Ishikawa (cell line): Measurements from ENCODE around the gene TET2.

ENCODE experiments used
- CEBPB ChIP-seq: IDR thresholded peaks from 2 replicates; pipeline ENCODE4 v1.6.1; 2012
- RAD21 ChIP-seq: IDR thresholded peaks from 2 replicates; pipeline ENCODE4 v1.6.1; 2012; ENCODE audit warnings: low read depth
- TF ChIP-seq, protein P1 (sequence below): IDR thresholded peaks from 2 replicates; pipeline ENCODE4 v1.6.1; 2012; ENCODE audit warnings: low read depth, mild to moderate bottlenecking
- TF ChIP-seq, protein P2 (sequence below): IDR thresholded peaks from 2 replicates; pipeline ENCODE4 v1.6.1; 2012

- TF ChIP-seq, protein P1, sequence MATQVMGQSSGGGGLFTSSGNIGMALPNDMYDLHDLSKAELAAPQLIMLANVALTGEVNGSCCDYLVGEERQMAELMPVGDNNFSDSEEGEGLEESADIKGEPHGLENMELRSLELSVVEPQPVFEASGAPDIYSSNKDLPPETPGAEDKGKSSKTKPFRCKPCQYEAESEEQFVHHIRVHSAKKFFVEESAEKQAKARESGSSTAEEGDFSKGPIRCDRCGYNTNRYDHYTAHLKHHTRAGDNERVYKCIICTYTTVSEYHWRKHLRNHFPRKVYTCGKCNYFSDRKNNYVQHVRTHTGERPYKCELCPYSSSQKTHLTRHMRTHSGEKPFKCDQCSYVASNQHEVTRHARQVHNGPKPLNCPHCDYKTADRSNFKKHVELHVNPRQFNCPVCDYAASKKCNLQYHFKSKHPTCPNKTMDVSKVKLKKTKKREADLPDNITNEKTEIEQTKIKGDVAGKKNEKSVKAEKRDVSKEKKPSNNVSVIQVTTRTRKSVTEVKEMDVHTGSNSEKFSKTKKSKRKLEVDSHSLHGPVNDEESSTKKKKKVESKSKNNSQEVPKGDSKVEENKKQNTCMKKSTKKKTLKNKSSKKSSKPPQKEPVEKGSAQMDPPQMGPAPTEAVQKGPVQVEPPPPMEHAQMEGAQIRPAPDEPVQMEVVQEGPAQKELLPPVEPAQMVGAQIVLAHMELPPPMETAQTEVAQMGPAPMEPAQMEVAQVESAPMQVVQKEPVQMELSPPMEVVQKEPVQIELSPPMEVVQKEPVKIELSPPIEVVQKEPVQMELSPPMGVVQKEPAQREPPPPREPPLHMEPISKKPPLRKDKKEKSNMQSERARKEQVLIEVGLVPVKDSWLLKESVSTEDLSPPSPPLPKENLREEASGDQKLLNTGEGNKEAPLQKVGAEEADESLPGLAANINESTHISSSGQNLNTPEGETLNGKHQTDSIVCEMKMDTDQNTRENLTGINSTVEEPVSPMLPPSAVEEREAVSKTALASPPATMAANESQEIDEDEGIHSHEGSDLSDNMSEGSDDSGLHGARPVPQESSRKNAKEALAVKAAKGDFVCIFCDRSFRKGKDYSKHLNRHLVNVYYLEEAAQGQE = no peak
- TF ChIP-seq, protein P2, sequence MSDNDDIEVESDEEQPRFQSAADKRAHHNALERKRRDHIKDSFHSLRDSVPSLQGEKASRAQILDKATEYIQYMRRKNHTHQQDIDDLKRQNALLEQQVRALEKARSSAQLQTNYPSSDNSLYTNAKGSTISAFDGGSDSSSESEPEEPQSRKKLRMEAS = no peak
- TF ChIP-seq RAD21 (no peak), CEBPB (no peak)
Observed at GRCh38 chr4:105112274-105112673, 34.4 kb upstream of the TET2 start.
